G401.6 (cell line): ENCODE data around the gene MYL5.
"Not testable (repeated sequence)": the region's sequence is repeated elsewhere in the genome, so short reads cannot be mapped to it uniquely, and the experiment has no call there.

Source experiments
- FAIRE-seq: peaks from 2 replicates; lab custom pipeline; 2012; peaks lifted over from hg19 to GRCh38; lab: Jason Lieb, UNC

MYL5 gene

GRCh38 chr4:729336-730315, 55.3 kb downstream of the MYL5 start:
- FAIRE-seq, result no peak

- no peak for FAIRE-seq
These were observed 56.2 kb downstream of the MYL5 start for GRCh38 chr4:730511-730910.

GRCh38 chr4:730946-731904, 56.9 kb downstream of the MYL5 start:
- not testable (repeated sequence) for FAIRE-seq
